NT2/D1 (cell line): ENCODE data around the gene IQSEC1.

ENCODE experiments used
- DNase-seq: peaks from one replicate; pipeline ENCODE4 v3.0.0-alpha.2; 2011; ENCODE audit warnings: low read depth, low spot score
- H3K27me3 ChIP-seq: 2 replicates; pipeline ENCODE4 v1.6.0; 2011; ENCODE audit warnings: mild to moderate bottlenecking; ENCODE audit not compliant: insufficient read length, insufficient read depth
- H3K36me3 ChIP-seq: 2 replicates; pipeline ENCODE4 v1.6.1; 2011; ENCODE audit warnings: mild to moderate bottlenecking, low read length, mixed read lengths; ENCODE audit not compliant: insufficient read depth, insufficient read length
- H3K4me1 ChIP-seq: 2 replicates; pipeline ENCODE4 v1.5.1; 2011; ENCODE audit not compliant: insufficient read depth, insufficient read length
- H3K4me3 ChIP-seq: 2 replicates; pipeline ENCODE4 v1.5.1; 2011; ENCODE audit warnings: low read depth; ENCODE audit not compliant: insufficient read length
- H3K9ac ChIP-seq: 2 replicates; pipeline ENCODE4 v1.6.0; 2011; ENCODE audit warnings: low read depth; ENCODE audit not compliant: insufficient read length
- H3K9me3 ChIP-seq: 2 replicates; pipeline ENCODE4 v1.5.1; 2011; ENCODE audit warnings: mild to moderate bottlenecking, low read length; ENCODE audit not compliant: insufficient read depth
- SUZ12 ChIP-seq: IDR thresholded peaks from 2 replicates; pipeline ENCODE4 v1.6.1; 2011; ENCODE audit not compliant: insufficient read length, insufficient read depth; ENCODE audit errors: extremely low read depth
- YY1 ChIP-seq: IDR thresholded peaks from 2 replicates; pipeline ENCODE4 v1.6.1; 2011; ENCODE audit not compliant: insufficient read length, insufficient read depth
- ZNF274 ChIP-seq: IDR thresholded peaks from 2 replicates; pipeline ENCODE4 v1.6.1; 2011; ENCODE audit warnings: mild to moderate bottlenecking, low read depth, low read length

Gene IQSEC1

DNA sequence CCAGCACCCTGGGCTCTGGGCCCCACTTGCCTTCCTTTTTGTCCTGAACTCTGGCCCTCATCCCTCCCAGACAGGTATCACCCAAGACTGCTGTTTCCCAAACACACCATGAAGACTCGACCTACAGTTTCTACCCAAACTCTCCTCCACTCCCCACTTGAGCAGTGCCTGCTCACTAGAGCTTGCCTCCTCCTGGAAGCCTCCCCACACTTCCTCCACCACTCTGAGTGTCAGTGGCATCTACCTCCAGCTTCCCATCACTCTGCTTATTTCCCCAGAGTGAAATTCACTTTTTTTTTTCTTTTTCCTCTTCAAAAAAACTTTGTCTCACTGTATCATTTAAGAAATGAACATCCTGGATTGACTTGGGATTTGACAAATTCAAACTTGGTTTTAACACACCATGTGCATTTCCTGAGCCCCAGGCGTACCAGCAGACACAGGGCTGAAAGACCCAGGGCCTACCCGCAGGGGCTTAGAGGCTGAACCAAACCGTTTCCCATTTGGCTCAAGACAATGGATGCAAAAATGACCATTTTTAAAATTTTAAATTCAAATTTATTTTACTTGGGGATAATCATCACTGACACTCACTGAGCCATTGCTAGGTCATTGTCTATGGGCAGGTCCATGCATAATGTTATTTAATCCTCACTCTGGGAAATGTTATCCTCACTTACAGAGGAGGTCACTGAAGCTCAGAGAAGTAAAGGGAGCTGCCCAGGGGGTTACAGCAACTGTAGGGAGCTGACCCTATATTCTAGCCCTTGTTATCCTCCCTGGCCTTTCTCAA lies 62.3 kb downstream of the IQSEC1 start:
- Histone ChIP-seq H3K9me3 (no peaks in the 10 kb centered on the region), H3K9ac (no peak overlapping the region), H3K4me1 (peaks cover 36% of the 10 kb centered on the region), H3K4me3 (no peak overlapping the region), H3K27me3 (no peaks in the 10 kb centered on the region), H3K36me3 (peaks cover 5% of the 10 kb centered on the region)
- TF ChIP-seq YY1: no peak
- TF ChIP-seq ZNF274: no peak
- no peak for TF ChIP-seq SUZ12
- no peak for DNase-seq

DNA sequence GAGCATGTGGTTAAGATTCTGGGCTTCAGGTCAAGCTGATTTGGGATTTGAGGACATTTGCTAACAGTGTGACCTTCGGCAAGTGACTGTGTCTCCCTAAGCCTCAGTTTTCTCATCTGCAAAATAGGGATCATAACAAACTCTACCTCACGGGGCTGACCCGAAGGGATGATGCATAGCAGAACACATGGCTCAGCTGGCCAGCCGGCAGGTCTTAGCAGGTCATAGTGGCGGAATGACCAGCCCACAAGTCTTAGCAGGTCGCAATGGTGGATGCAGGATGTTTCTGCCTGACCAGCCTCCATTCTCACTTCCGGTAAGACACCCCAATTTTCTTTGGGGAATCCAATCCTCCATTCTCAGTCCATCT lies 63.3 kb downstream of the IQSEC1 start:
- no peak for DNase-seq
- Histone ChIP-seq H3K27me3 (no peaks in the 10 kb centered on the region), H3K9ac (no peak overlapping the region), H3K36me3 (peaks cover 5% of the 10 kb centered on the region), H3K4me1 (peaks cover 38% of the 10 kb centered on the region), H3K4me3 (no peak overlapping the region), H3K9me3 (no peaks in the 10 kb centered on the region)
- TF ChIP-seq SUZ12: no peak
- no peak for TF ChIP-seq ZNF274
- no peak for TF ChIP-seq YY1

GRCh38 chr3:13009132-13009945 lies 63.9 kb downstream of the IQSEC1 start:
- no peak overlapping the region for H3K9ac ChIP-seq
- no peak for DNase-seq

GRCh38 chr3:13008155-13008995 lies 64.9 kb downstream of the IQSEC1 start:
- Histone ChIP-seq H3K9me3 (no peaks in the 10 kb centered on the region), H3K4me3 (no peak overlapping the region), H3K27me3 (no peaks in the 10 kb centered on the region), H3K36me3 (peaks cover 5% of the 10 kb centered on the region), H3K4me1 (peaks cover 35% of the 10 kb centered on the region), H3K9ac (no peak overlapping the region)
- no peak for TF ChIP-seq SUZ12
- TF ChIP-seq ZNF274: no peak
- no peak for TF ChIP-seq YY1
- no peak for DNase-seq

More at GRCh38 chr3:13009132-13009945, 63.9 kb downstream of the IQSEC1 start:
- H3K36me3 ChIP-seq: peaks cover 5% of the 10 kb centered on the region
- H3K4me1 ChIP-seq: peaks cover 35% of the 10 kb centered on the region
- TF ChIP-seq SUZ12 (no peak), YY1 (no peak), ZNF274 (no peak)
- H3K4me3 ChIP-seq: no peak overlapping the region
- no peaks in the 10 kb centered on the region for H3K27me3 ChIP-seq
- no peaks in the 10 kb centered on the region for H3K9me3 ChIP-seq

- no peak overlapping the region for H3K4me3 ChIP-seq
These were observed 65.8 kb downstream of the IQSEC1 start for GRCh38 chr3:13007251-13007941.

DNA sequence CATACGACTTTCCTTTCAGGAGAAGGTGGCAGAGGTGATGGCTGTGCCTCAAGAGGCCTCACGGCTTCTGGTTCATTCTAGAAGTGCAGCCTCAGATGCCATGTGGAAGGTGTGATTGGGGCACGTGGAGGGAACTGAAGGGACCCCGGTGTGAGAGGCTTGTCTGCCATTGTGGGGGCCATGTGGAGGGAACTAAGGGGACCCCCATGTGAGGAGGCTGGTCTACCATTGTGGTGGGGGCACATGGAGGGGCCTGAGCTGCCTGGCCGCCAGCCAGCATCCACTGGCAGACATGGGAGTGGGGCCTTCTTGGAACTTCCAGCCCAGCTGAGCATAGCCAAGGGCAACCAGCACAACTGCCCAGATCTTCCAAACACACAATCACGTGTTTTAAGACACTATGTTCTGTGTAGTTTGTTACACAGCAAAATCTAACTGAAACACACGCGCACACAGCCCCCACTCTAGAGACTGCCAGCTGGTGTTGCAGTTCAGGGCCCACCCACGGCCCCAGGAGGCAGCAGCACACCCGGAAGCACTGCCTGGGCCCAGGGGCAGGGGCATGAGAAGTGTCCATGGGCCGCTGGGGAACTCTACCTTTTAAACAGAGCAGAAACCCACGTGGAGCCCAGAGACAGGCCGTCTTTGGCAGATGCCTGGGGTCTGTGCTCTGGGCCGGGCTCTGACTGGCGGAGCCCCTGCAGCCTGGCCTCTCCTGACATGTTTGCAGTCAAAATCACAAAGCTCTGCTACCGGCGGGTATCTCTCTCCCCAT lies 66.8 kb downstream of the IQSEC1 start:
- Histone ChIP-seq H3K36me3 (peaks cover 5% of the 10 kb centered on the region), H3K27me3 (no peaks in the 10 kb centered on the region), H3K4me3 (no peak overlapping the region), H3K9me3 (no peaks in the 10 kb centered on the region), H3K9ac (peak overlapping the region; percentile 12), H3K4me1 (peaks cover 28% of the 10 kb centered on the region)
- no peak for DNase-seq
- TF ChIP-seq ZNF274: no peak
- no peak for TF ChIP-seq YY1
- TF ChIP-seq SUZ12: no peak

More at GRCh38 chr3:13007251-13007941, 65.8 kb downstream of the IQSEC1 start:
- H3K36me3 ChIP-seq: peaks cover 5% of the 10 kb centered on the region
- H3K27me3 ChIP-seq: no peaks in the 10 kb centered on the region
- TF ChIP-seq YY1 (no peak), SUZ12 (no peak), ZNF274 (no peak)
- H3K9me3 ChIP-seq: no peaks in the 10 kb centered on the region
- peak overlapping the region; percentile 12 for H3K9ac ChIP-seq
- H3K4me1 ChIP-seq: peaks cover 35% of the 10 kb centered on the region
- no peak for DNase-seq
